Measurements from ENCODE around the gene GAREM2.

- TF ChIP-seq CTCF (conservative IDR thresholded peaks at IDR 0.05; ENCODE audit: low read depth, low read length) (no peak), EZH2 (IDR thresholded peaks at IDR 0.05; ENCODE audit: borderline replicate concordance, low read depth, low read length, poor library complexity, severe bottlenecking) (no peak)
Measured at GRCh38 chr2:26215833-26216232, 42.9 kb downstream of the GAREM2 start.

All from A673 (cell line).